GM10266 (cell line): Measurements from ENCODE around the gene CASP4.
"Not testable (repeated sequence)": the region's sequence is repeated elsewhere in the genome, so short reads cannot be mapped to it uniquely, and the experiment has no call there.

Experiments used
- DNase-seq: peaks from one replicate; pipeline ENCODE4 v3.0.0; 2012; ENCODE audit errors: extremely low spot score
- CTCF ChIP-seq: IDR thresholded peaks from 2 replicates; pipeline ENCODE4 v1.5.1; 2012; ENCODE audit warnings: mild to moderate bottlenecking, low read depth; ENCODE audit not compliant: control insufficient read depth, insufficient read depth; ENCODE audit errors: missing control alignments

Gene CASP4

GRCh38 chr11:104973616-104974015, 5.2 kb upstream of the CASP4 start:
- no peak for DNase-seq
- TF ChIP-seq CTCF: no peak

- not testable (repeated sequence) for DNase-seq
Observed at GRCh38 chr11:104972924-104973323, 4.5 kb upstream of the CASP4 start.

- TF ChIP-seq CTCF: no peak
- no peak for DNase-seq
Observed at GRCh38 chr11:104970756-104971155, 2.4 kb upstream of the CASP4 start.

- DNase-seq: no peak
Observed at GRCh38 chr11:104968856-104969776, 742 bp upstream of the CASP4 start.

GRCh38 chr11:104967534-104968354, 630 bp downstream of the CASP4 start:
- DNase-seq: no peak
- TF ChIP-seq CTCF: no peak

More at GRCh38 chr11:104968856-104969776, 742 bp upstream of the CASP4 start:
- TF ChIP-seq CTCF: no peak

- no peak for DNase-seq
- no peak for TF ChIP-seq CTCF
Observed at GRCh38 chr11:104965735-104966134, 2.6 kb downstream of the CASP4 start.

GRCh38 chr11:104964247-104964646, 4.1 kb downstream of the CASP4 start:
- TF ChIP-seq CTCF: no peak
- no peak for DNase-seq
